IMR-90 (cell line): Measurements from ENCODE around the gene TNFRSF25. TPM values are rescaled to one million over a fixed set of nuclear protein-coding genes. Genes with fewer than 3 reads are reported as not detected.

Experiments
- ATAC-seq: fragments of 200-7000 bp; cut with Tn5 transposase; 2 replicates; pipeline ENCODE4 v1.9.1; 2020; ENCODE audit warnings: low read depth, mild to moderate bottlenecking, moderate library complexity
- BruUV-seq: library from RNA; stranded (reverse); fragments of 400-500 nt; replicated peaks from 2 replicates; lab custom pipeline; 2021; lab: Mats Ljungman, UMichigan
- CTCF ChIA-PET: fragments of 300-600 bp; formaldehyde crosslinking; extraction: SDS; loops from one replicate; lab custom pipeline; 2021; ENCODE audit warnings: antibody characterized with exemption; lab: Yijun Ruan, JAX
- POLR2A ChIA-PET: fragments of 300-600 bp; sonication (Branson Sonifier 250); formaldehyde crosslinking; loops from one replicate; lab custom pipeline; 2022; ENCODE audit warnings: antibody characterized with exemption; ENCODE audit not compliant: unreplicated experiment; lab: Charles Lee
- DNase-seq: peaks from one replicate; pipeline ENCODE4 v3.0.0; 2013
- H2AFZ ChIP-seq: replicated peaks from 2 replicates; pipeline ENCODE3; 2013; ENCODE audit warnings: low read length, mild to moderate bottlenecking; ENCODE audit not compliant: poor library complexity
- H2AK5ac ChIP-seq: 2 replicates; pipeline ENCODE4 v1.6.1; 2013; ENCODE audit warnings: low read depth, low read length, inconsistent platforms
- H2AK9ac ChIP-seq: replicated peaks from 2 replicates; pipeline ENCODE3; 2013; ENCODE audit warnings: mild to moderate bottlenecking, low read depth, low read length, moderate library complexity; ENCODE audit not compliant: poor library complexity
- H2BK120ac ChIP-seq: 2 replicates; pipeline ENCODE4 v1.6.1; 2013; ENCODE audit warnings: low read depth, low read length, inconsistent platforms
- H2BK15ac ChIP-seq: 3 replicates; pipeline ENCODE4 v1.6.1; 2013; ENCODE audit warnings: low read depth, low read length, inconsistent platforms
- H2BK20ac ChIP-seq: 2 replicates; pipeline ENCODE4 v1.6.1; 2013; ENCODE audit warnings: low read depth, mild to moderate bottlenecking, inconsistent platforms, low read length, moderate library complexity
- H2BK5ac ChIP-seq: 2 replicates; pipeline ENCODE4 v1.6.1; 2013; ENCODE audit warnings: mild to moderate bottlenecking, low read depth, low read length, inconsistent platforms; ENCODE audit not compliant: poor library complexity, severe bottlenecking
- H3K14ac ChIP-seq: replicated peaks from 2 replicates; pipeline ENCODE4 v1.6.1; 2013; ENCODE audit warnings: low read depth, low read length, inconsistent platforms
- H3K18ac ChIP-seq: 2 replicates; pipeline ENCODE4 v1.6.1; 2013; ENCODE audit warnings: low read depth, low read length, control low read depth
- H3K23ac ChIP-seq: 2 replicates; pipeline ENCODE4 v1.6.1; 2013; ENCODE audit warnings: low read depth, low read length, inconsistent platforms
- H3K27ac ChIP-seq: 2 replicates; pipeline ENCODE4 v1.5.1; 2013; ENCODE audit warnings: mild to moderate bottlenecking, control low read depth, low read length; ENCODE audit not compliant: insufficient read depth
- H3K27me3 ChIP-seq: 2 replicates; pipeline ENCODE4 v1.6.1; 2013; ENCODE audit warnings: low read length; ENCODE audit not compliant: control insufficient read depth, insufficient read depth
- H3K36me3 ChIP-seq: 2 replicates; pipeline ENCODE4 v1.6.1; 2013; ENCODE audit warnings: low read length, mixed read lengths; ENCODE audit not compliant: control insufficient read depth, insufficient read depth
- H3K4ac ChIP-seq: 2 replicates; pipeline ENCODE4 v1.6.1; 2013; ENCODE audit warnings: low read depth, low read length, inconsistent platforms
- H3K4me1 ChIP-seq: 2 replicates; pipeline ENCODE4 v1.6.1; 2013; ENCODE audit warnings: low read length, mixed read lengths; ENCODE audit not compliant: control insufficient read depth, insufficient read depth
- H3K4me2 ChIP-seq: 2 replicates; pipeline ENCODE4 v1.6.1; 2013; ENCODE audit warnings: low read depth, mild to moderate bottlenecking, control low read depth, low read length, moderate library complexity
- H3K4me3 ChIP-seq: 2 replicates; pipeline ENCODE4 v1.5.1; 2013; ENCODE audit warnings: low read depth, mild to moderate bottlenecking, control low read depth, low read length, moderate library complexity; ENCODE audit not compliant: insufficient read depth
- H3K56ac ChIP-seq: 2 replicates; pipeline ENCODE4 v1.6.1; 2013; ENCODE audit warnings: low read length, inconsistent platforms; ENCODE audit not compliant: insufficient read depth; ENCODE audit errors: extremely low read depth
- H3K79me1 ChIP-seq, 2 experiments: 2 replicates each; pipeline ENCODE4 v1.6.1; 2013; ENCODE audit warnings: low read length in 2 of 2, inconsistent platforms in 1 of 2, low read depth in 1 of 2
- H3K9ac ChIP-seq: 2 replicates; pipeline ENCODE4 v1.6.1; 2013; ENCODE audit warnings: low read depth, low read length, control low read depth
- H3K9me1 ChIP-seq: 2 replicates; pipeline ENCODE4 v1.6.1; 2013; ENCODE audit warnings: low read length, inconsistent platforms; ENCODE audit not compliant: insufficient read depth
- H3K9me3 ChIP-seq: 2 replicates; pipeline ENCODE4 v1.6.1; 2013; ENCODE audit warnings: low read length; ENCODE audit not compliant: control insufficient read depth, insufficient read depth
- H4K20me1 ChIP-seq: 2 replicates; pipeline ENCODE4 v1.6.1; 2013; ENCODE audit warnings: low read length, inconsistent platforms; ENCODE audit not compliant: insufficient read depth
- H4K5ac ChIP-seq: 2 replicates; pipeline ENCODE4 v1.6.1; 2013; ENCODE audit warnings: mild to moderate bottlenecking, low read depth, low read length, control low read depth
- H4K8ac ChIP-seq, 2 experiments: 2 replicates each; pipeline ENCODE4 v1.6.1; 2013; ENCODE audit warnings: low read depth in 2 of 2, low read length in 2 of 2, control low read depth in 1 of 2, inconsistent platforms in 1 of 2
- H4K91ac ChIP-seq: 2 replicates; pipeline ENCODE4 v1.6.1; 2013; ENCODE audit warnings: low read depth, low read length, inconsistent platforms; ENCODE audit not compliant: insufficient read depth
- BHLHE40 ChIP-seq: fragments of 150-350 bp; IDR thresholded peaks from 2 replicates; pipeline ENCODE4 v1.6.1; 2016; ENCODE audit warnings: mild to moderate bottlenecking, low read depth, low read length
- CEBPB ChIP-seq: IDR thresholded peaks from 2 replicates; pipeline ENCODE4 v1.6.1; 2012; ENCODE audit warnings: low read depth, low read length, improper control_type of control experiment
- CHD1 ChIP-seq: IDR thresholded peaks from 2 replicates; pipeline ENCODE4 v1.6.1; 2012; ENCODE audit warnings: low read depth, low read length, improper control_type of control experiment
- FOS ChIP-seq: fragments of 150-350 bp; IDR thresholded peaks from 2 replicates; pipeline ENCODE4 v1.6.1; 2016; ENCODE audit warnings: low read depth, low read length
- MAFK ChIP-seq: IDR thresholded peaks from 2 replicates; pipeline ENCODE4 v1.6.1; 2012; ENCODE audit warnings: low read depth, low read length, improper control_type of control experiment
- MAZ ChIP-seq: IDR thresholded peaks from 2 replicates; pipeline ENCODE4 v1.6.1; 2012; ENCODE audit warnings: low read depth, mild to moderate bottlenecking, low read length, improper control_type of control experiment, moderate library complexity, borderline replicate concordance
- MXI1 ChIP-seq: IDR thresholded peaks from 2 replicates; pipeline ENCODE4 v1.6.1; 2012; ENCODE audit warnings: low read depth, mild to moderate bottlenecking, low read length, moderate library complexity, borderline replicate concordance
- NFE2L2 ChIP-seq: fragments of 150-350 bp; IDR thresholded peaks from 2 replicates; pipeline ENCODE4 v1.6.1; 2016; ENCODE audit warnings: low read depth, mild to moderate bottlenecking, low read length
- POLR2A ChIP-seq: IDR thresholded peaks from 2 replicates; pipeline ENCODE4 v1.6.1; 2012; ENCODE audit warnings: mild to moderate bottlenecking, low read depth, low read length
- RCOR1 ChIP-seq: IDR thresholded peaks from 2 replicates; pipeline ENCODE4 v1.6.1; 2012; ENCODE audit warnings: mild to moderate bottlenecking, low read length, improper control_type of control experiment; ENCODE audit not compliant: insufficient replicate concordance
- SMC3 ChIP-seq: fragments of 150-350 bp; IDR thresholded peaks from 2 replicates; pipeline ENCODE4 v1.6.1; 2016; ENCODE audit warnings: low read depth, mild to moderate bottlenecking, antibody characterized with exemption, low read length, moderate library complexity
- USF2 ChIP-seq: fragments of 150-350 bp; IDR thresholded peaks from 2 replicates; pipeline ENCODE4 v1.6.1; 2017; ENCODE audit warnings: mild to moderate bottlenecking, antibody characterized with exemption, low read length, low read depth
- WGBS, 2 experiments: methylation state at CpG; one replicate each; pipeline versions ENCODE4 v1.1.5 to v1.1.7; 2013; ENCODE audit warnings: missing lambda C conversion rate in 2 of 2; ENCODE audit not compliant: insufficient read length in 1 of 2; ENCODE audit errors: extremely low coverage in 2 of 2; 5-methylcytosine and 5-hydroxymethylcytosine counted together
- dilution Hi-C: fragments of 300-500 bp; cut with HindIII; formaldehyde crosslinking; loops from one replicate; pipeline ENCODE4 v1.14.3; 2018; ENCODE audit warnings: low sequenced_read_pairs; ENCODE audit not compliant: unreplicated experiment
- in situ Hi-C: fragments of 300-500 bp; cut with MboI; formaldehyde crosslinking; loops from 3 replicates; pipeline ENCODE4 v1.14.3; 2019; ENCODE audit warnings: low sequenced_read_pairs, inconsistent platforms, mixed read lengths
- intact Hi-C: fragments of 100-400 bp; cut with micrococcal nuclease; formaldehyde crosslinking; loops from 2 replicates; pipeline ENCODE4 v1.10.0; 2022
- polyA plus RNA-seq, 3 experiments: library from polyadenylated mRNA; depleted of rRNA; stranded (reverse); fragments of >200 nt; gene quantifications; 2 replicates each; pipeline ENCODE4 v1.2.3, GENCODE V29; 2012; ENCODE audit warnings: low replicate concordance in 1 of 3
- total RNA-seq: library from RNA; depleted of rRNA; stranded (reverse); fragments of >200 nt; gene quantifications from 2 replicates; pipeline ENCODE4 v1.2.3, GENCODE V29; 2012
- TF ChIP-seq, protein P1 (sequence below): fragments of 150-350 bp; IDR thresholded peaks from 2 replicates; pipeline ENCODE4 v1.6.1; 2016; ENCODE audit warnings: low read depth, mild to moderate bottlenecking, low read length, moderate library complexity, borderline replicate concordance
- TF ChIP-seq, protein P2 (sequence below): conservative IDR thresholded peaks from 2 replicates; pipeline ENCODE4 v1.5.1; 2012; ENCODE audit warnings: mild to moderate bottlenecking, low read depth, low read length, improper control_type of control experiment

Gene TNFRSF25
- total and polyA plus RNA-seq, 2 of the 4 experiments (the other 2 are of a cell fraction): 1.3 to 11.2 TPM

- H4K8ac ChIP-seq: no peak overlapping the region
- no peak overlapping the region for H2BK5ac ChIP-seq
- H2BK120ac ChIP-seq: no peak overlapping the region
- no peak overlapping the region for H3K18ac ChIP-seq
- H2BK20ac ChIP-seq: no peak overlapping the region
- H3K4me2 ChIP-seq: no peak overlapping the region
- no peak overlapping the region for H4K5ac ChIP-seq
- H3K9me3 ChIP-seq: no peaks in the 10 kb centered on the region
- H3K79me1 ChIP-seq: no peaks in the 10 kb centered on the region
- dilution Hi-C loops (no loop called here), in situ Hi-C loops (no loop called here), intact Hi-C loops (no loop called here)
- no peaks in the 10 kb centered on the region; the same call in 1 of the 2 replicates for H4K20me1 ChIP-seq
- peaks cover 63% of the 10 kb centered on the region for H3K27me3 ChIP-seq
- CTCF ChIA-PET: interaction anchor here (0.6 kb wide), 1 partner anchor 25 kb away, joined by 5 read pairs; no protein-coding TSS in a partner anchor
- POLR2A ChIA-PET: no interaction called here
- no peak overlapping the region for H4K91ac ChIP-seq
- BruUV-seq: no TSS peak
- no peaks in the 10 kb centered on the region for H3K36me3 ChIP-seq
- no peak overlapping the region for H3K14ac ChIP-seq
- H2AK5ac ChIP-seq: no peak overlapping the region
- peaks cover 2% of the 10 kb centered on the region for H3K4me1 ChIP-seq
- H3K4me3 ChIP-seq: no peak overlapping the region
- H3K4ac ChIP-seq: no peak overlapping the region
- ATAC-seq (no peak), DNase-seq (no peak)
- TF ChIP-seq NFE2L2 (no peak), BHLHE40 (no peak), SMC3 (no peak), FOS (no peak), CHD1 (no peak), POLR2A (no peak), MAFK (no peak), MAZ (no peak), MXI1 (no peak), CEBPB (no peak), RCOR1 (no peak), USF2 (no peak)
- TF ChIP-seq, protein P1, sequence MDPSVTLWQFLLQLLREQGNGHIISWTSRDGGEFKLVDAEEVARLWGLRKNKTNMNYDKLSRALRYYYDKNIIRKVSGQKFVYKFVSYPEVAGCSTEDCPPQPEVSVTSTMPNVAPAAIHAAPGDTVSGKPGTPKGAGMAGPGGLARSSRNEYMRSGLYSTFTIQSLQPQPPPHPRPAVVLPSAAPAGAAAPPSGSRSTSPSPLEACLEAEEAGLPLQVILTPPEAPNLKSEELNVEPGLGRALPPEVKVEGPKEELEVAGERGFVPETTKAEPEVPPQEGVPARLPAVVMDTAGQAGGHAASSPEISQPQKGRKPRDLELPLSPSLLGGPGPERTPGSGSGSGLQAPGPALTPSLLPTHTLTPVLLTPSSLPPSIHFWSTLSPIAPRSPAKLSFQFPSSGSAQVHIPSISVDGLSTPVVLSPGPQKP: no peak
- TF ChIP-seq, protein P2, sequence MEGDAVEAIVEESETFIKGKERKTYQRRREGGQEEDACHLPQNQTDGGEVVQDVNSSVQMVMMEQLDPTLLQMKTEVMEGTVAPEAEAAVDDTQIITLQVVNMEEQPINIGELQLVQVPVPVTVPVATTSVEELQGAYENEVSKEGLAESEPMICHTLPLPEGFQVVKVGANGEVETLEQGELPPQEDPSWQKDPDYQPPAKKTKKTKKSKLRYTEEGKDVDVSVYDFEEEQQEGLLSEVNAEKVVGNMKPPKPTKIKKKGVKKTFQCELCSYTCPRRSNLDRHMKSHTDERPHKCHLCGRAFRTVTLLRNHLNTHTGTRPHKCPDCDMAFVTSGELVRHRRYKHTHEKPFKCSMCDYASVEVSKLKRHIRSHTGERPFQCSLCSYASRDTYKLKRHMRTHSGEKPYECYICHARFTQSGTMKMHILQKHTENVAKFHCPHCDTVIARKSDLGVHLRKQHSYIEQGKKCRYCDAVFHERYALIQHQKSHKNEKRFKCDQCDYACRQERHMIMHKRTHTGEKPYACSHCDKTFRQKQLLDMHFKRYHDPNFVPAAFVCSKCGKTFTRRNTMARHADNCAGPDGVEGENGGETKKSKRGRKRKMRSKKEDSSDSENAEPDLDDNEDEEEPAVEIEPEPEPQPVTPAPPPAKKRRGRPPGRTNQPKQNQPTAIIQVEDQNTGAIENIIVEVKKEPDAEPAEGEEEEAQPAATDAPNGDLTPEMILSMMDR: no peak
- H3K9me1 ChIP-seq: peaks cover 3% of the 10 kb centered on the region; the same call in 1 of the 2 replicates
- H3K56ac ChIP-seq: no peak overlapping the region
- WGBS, 2 experiments: 60% methylated on average over 1 of the region's 5 CpGs; no CpG with 5 or more reads in 1 of the 2 experiments
- no peak overlapping the region for H3K27ac ChIP-seq
- H2AFZ ChIP-seq: no peak overlapping the region
- H3K23ac ChIP-seq: no peak overlapping the region
- no peak overlapping the region for H2AK9ac ChIP-seq
- no peak overlapping the region for H2BK15ac ChIP-seq
- H3K9ac ChIP-seq: no peak overlapping the region
Observed at GRCh38 chr1:6416906-6417305, 49.1 kb downstream of the TNFRSF25 start.
